Effector CD4-positive, alpha-beta T cell (primary cell): Measurements from ENCODE around the gene CATSPER2.
"Not testable (repeated sequence)": the region's sequence is repeated elsewhere in the genome, so short reads cannot be mapped to it uniquely, and the experiment has no call there.

Source experiments
- DNase-seq: peaks from one replicate; pipeline ENCODE4 v3.0.0-alpha.2; 2020

CATSPER2 gene

DNA sequence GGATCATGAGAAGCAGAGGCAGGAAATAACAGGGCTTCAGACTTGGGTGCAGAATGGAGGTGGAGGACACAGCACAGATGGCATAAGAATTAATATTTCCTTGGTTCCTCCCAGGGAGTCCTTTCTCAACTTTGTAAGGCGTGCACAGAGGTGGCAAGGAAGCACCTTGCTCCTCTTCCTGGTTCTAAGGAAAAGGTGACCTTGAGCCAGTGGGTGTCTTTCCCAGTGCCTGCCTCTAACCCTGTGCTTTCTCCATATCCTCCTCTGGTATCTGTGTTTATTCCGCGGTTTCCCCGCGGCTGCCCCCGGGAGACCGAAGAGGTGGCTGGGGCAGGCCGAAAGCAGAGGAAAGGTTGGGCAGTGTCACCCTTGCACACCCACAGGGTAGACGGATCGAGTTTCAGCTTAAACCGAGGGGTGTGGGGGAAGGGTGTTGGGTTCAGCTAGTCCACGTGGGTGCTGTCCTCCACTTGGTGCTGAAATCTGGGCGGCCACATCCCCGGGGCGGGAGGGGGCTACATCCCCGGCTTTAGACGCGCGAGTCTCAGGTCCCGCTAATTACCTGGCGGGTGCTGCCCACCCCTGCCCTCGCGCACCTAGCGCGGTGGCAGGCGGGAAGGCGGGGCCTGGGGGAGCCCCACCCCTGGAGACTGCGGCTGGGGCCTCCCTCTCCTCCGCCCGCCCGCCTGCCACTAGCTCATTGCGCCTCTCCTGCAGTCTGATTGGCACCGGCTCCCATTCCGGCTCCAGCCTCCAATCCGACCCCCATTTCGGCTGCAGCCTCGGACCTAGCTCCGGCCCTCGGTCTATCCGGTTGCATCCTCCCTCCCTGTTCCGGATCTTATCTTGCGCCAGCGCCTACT lies 55.1 kb downstream of the CATSPER2 start, which contains the start of gene CKMT1B:
Gene CKMT1B (plus strand): TSS at position 700 of the 863 bp plus-strand sequence. CDS start 192 bp downstream, outside the sequence.
- not testable (repeated sequence) for DNase-seq

DNA sequence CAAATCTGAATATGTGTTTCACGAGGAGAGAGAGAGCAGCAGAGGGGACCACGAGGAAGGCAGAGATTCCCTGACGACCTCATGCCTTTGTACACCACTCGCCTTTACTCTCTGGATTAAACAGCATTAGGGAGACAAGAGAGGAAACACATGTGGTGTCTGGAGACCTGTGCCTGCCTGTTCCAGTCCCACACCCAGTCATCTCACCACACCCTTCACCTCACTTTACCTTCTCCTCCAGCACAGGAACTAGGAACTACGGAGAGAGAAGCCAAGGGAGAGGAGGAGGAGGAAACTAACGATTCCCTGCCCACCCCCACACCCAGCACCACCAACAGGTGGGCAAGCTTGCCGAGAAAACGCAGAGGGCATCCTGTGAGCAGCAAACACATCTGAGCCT lies 55.8 kb downstream of the CATSPER2 start:
- not testable (repeated sequence) for DNase-seq

DNA sequence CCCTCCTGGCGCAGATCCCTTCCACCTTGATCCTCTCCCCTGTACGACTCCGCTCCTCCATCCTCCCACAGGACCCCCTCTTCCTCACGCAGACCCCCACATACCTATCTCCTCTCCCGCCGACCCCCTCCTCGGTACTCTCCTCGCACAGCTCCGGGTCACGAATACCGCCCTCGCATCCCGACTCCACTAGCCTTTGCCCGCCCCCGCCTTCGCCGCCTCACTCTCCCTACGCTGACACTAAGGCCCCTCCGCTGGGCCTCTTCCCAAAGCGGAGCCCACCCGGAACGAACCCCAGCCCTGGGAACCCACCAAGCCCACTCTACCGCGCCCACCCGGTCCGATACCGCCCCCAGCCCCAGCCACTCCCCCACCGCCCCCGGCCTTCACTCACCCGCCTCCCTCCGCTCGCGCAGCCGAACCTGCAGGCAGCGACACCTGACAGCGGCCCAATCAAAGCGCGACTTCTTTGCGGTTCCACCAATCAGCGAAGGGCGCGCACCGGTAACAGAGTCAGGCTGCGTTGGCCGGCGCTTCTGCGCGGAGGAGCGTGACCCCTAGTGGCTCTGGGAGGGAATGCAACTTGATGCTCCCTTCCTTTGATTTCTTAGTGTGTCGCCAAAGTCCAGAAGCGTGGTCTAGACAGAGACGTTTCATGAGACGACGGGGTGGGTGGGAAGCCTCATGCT lies 58.7 kb downstream of the CATSPER2 start, which contains the start of gene PPIP5K1:
Gene PPIP5K1 (minus strand): TSS at position 431 of the 689 bp plus-strand sequence. CDS start 5,704 bp downstream, outside the sequence.
- not testable (repeated sequence) for DNase-seq
